ENCODE measurements around the gene FAM72B. TPM values are rescaled to one million over a fixed set of nuclear protein-coding genes. Genes with fewer than 3 reads are reported as not detected.
"Not testable (repeated sequence)": the region's sequence is repeated elsewhere in the genome, so short reads cannot be mapped to it uniquely, and the experiment has no call there.

The FAM72B gene
- total and polyA plus RNA-seq, 10 of the 15 experiments (the other 5 are each of a cell fraction or from before 2014, with no cell fraction given) = 7.3 to 37.8 (median 17.5) TPM

- H4K20me1 ChIP-seq (ENCODE audit: control insufficient read depth, insufficient read depth); H2AFZ ChIP-seq (ENCODE audit: control insufficient read depth, low read depth, low read length); BruUV-seq (replicated peaks); SMC1A ChIA-PET (ENCODE audit: uncharacterized antibody, unreplicated experiment); H3K9me3 ChIP-seq (replicated peaks; ENCODE audit: control insufficient read depth, insufficient read depth, low read length); POLR2A ChIA-PET; H3K4me3 ChIP-seq; H3K4me2 ChIP-seq (ENCODE audit: control insufficient read depth, insufficient read depth); H3K27me3 ChIP-seq (replicated peaks in 1 of 2; ENCODE audit: control insufficient read depth in 2 of 2, insufficient read depth in 2 of 2, low read length in 1 of 2); H3K27ac ChIP-seq (ENCODE audit: control insufficient read depth, insufficient read depth); CTCF ChIA-PET; intact Hi-C loops (cut with micrococcal nuclease; ENCODE audit: unreplicated experiment); DNase-seq (ENCODE audit: low read depth, low spot score); H3K36me3 ChIP-seq (ENCODE audit: control insufficient read depth in 2 of 2, insufficient read depth in 2 of 2, low read length in 1 of 2); in situ Hi-C loops (cut with MboI); H3K9ac ChIP-seq (ENCODE audit: control insufficient read depth, insufficient read depth, low read length); H3K79me2 ChIP-seq (ENCODE audit: control insufficient read depth, insufficient read depth, low read length); H3K4me1 ChIP-seq (ENCODE audit: control insufficient read depth, insufficient read depth, low read length); FAIRE-seq; RAD21 ChIA-PET (ENCODE audit: unreplicated experiment): not testable (repeated sequence)
- peak in 1 of 2 experiments; percentile 56; a peak in 1 of 4 replicates for TF ChIP-seq SRF (IDR thresholded peaks at IDR 0.05; ENCODE audit: low read depth in 2 of 2, low read length in 2 of 2)
- ATAC-seq = peak; percentile 79
- 0% methylated on average over 1 of the region's 4 CpGs for WGBS (ENCODE audit: insufficient coverage, insufficient replicate concordance, low lambda C conversion rate, missing lambda C conversion rate)
Observed at GRCh38 chr1:121232445-121233125, 48.4 kb upstream of the FAM72B start.

GRCh38 chr1:121230636-121231035 is 46.5 kb upstream of the FAM72B start:
- H2AFZ ChIP-seq (ENCODE audit: control insufficient read depth, low read depth, low read length); H3K4me1 ChIP-seq (ENCODE audit: control insufficient read depth, insufficient read depth, low read length); DNase-seq (ENCODE audit: low read depth, low spot score); FAIRE-seq; H3K4me2 ChIP-seq (ENCODE audit: control insufficient read depth, insufficient read depth); H3K27me3 ChIP-seq (replicated peaks in 1 of 2; ENCODE audit: control insufficient read depth in 2 of 2, insufficient read depth in 2 of 2, low read length in 1 of 2); intact Hi-C loops (cut with micrococcal nuclease; ENCODE audit: unreplicated experiment); H3K79me2 ChIP-seq (ENCODE audit: control insufficient read depth, insufficient read depth, low read length); POLR2A ChIA-PET; H3K9ac ChIP-seq (ENCODE audit: control insufficient read depth, insufficient read depth, low read length); H3K27ac ChIP-seq (ENCODE audit: control insufficient read depth, insufficient read depth); H4K20me1 ChIP-seq (ENCODE audit: control insufficient read depth, insufficient read depth); H3K9me3 ChIP-seq (replicated peaks; ENCODE audit: control insufficient read depth, insufficient read depth, low read length); H3K36me3 ChIP-seq (ENCODE audit: control insufficient read depth in 2 of 2, insufficient read depth in 2 of 2, low read length in 1 of 2); in situ Hi-C loops (cut with MboI); ATAC-seq; BruUV-seq (replicated peaks); CTCF ChIA-PET; SMC1A ChIA-PET (ENCODE audit: uncharacterized antibody, unreplicated experiment); RAD21 ChIA-PET (ENCODE audit: unreplicated experiment); H3K4me3 ChIP-seq: not testable (repeated sequence)
- WGBS (ENCODE audit: insufficient coverage, insufficient replicate concordance, low lambda C conversion rate, missing lambda C conversion rate) = 80% methylated on average over 1 of the region's 4 CpGs

- H3K36me3 ChIP-seq (ENCODE audit: control insufficient read depth in 2 of 2, insufficient read depth in 2 of 2, low read length in 1 of 2); intact Hi-C loops (cut with micrococcal nuclease; ENCODE audit: unreplicated experiment); H3K9ac ChIP-seq (ENCODE audit: control insufficient read depth, insufficient read depth, low read length); H3K4me3 ChIP-seq; H3K9me3 ChIP-seq (replicated peaks; ENCODE audit: control insufficient read depth, insufficient read depth, low read length); in situ Hi-C loops (cut with MboI); BruUV-seq (replicated peaks); H3K27me3 ChIP-seq (replicated peaks in 1 of 2; ENCODE audit: control insufficient read depth in 2 of 2, insufficient read depth in 2 of 2, low read length in 1 of 2); CTCF ChIA-PET; H4K20me1 ChIP-seq (ENCODE audit: control insufficient read depth, insufficient read depth); H3K79me2 ChIP-seq (ENCODE audit: control insufficient read depth, insufficient read depth, low read length); H3K4me1 ChIP-seq (ENCODE audit: control insufficient read depth, insufficient read depth, low read length); DNase-seq (ENCODE audit: low read depth, low spot score); ATAC-seq; FAIRE-seq; SMC1A ChIA-PET (ENCODE audit: uncharacterized antibody, unreplicated experiment); H3K4me2 ChIP-seq (ENCODE audit: control insufficient read depth, insufficient read depth); RAD21 ChIA-PET (ENCODE audit: unreplicated experiment); H3K27ac ChIP-seq (ENCODE audit: control insufficient read depth, insufficient read depth); POLR2A ChIA-PET; H2AFZ ChIP-seq (ENCODE audit: control insufficient read depth, low read depth, low read length): not testable (repeated sequence)
- 86% methylated on average over 1 of the region's 9 CpGs for WGBS (ENCODE audit: insufficient coverage, insufficient replicate concordance, low lambda C conversion rate, missing lambda C conversion rate)
Observed at GRCh38 chr1:121227544-121228330, 43.6 kb upstream of the FAM72B start.

- intact Hi-C loops (cut with micrococcal nuclease; ENCODE audit: unreplicated experiment); H2AFZ ChIP-seq (ENCODE audit: control insufficient read depth, low read depth, low read length); DNase-seq (ENCODE audit: low read depth, low spot score); SMC1A ChIA-PET (ENCODE audit: uncharacterized antibody, unreplicated experiment); H3K4me2 ChIP-seq (ENCODE audit: control insufficient read depth, insufficient read depth); H3K4me3 ChIP-seq; H3K9me3 ChIP-seq (replicated peaks; ENCODE audit: control insufficient read depth, insufficient read depth, low read length); H3K79me2 ChIP-seq (ENCODE audit: control insufficient read depth, insufficient read depth, low read length); H4K20me1 ChIP-seq (ENCODE audit: control insufficient read depth, insufficient read depth); H3K36me3 ChIP-seq (ENCODE audit: control insufficient read depth in 2 of 2, insufficient read depth in 2 of 2, low read length in 1 of 2); H3K27me3 ChIP-seq (replicated peaks in 1 of 2; ENCODE audit: control insufficient read depth in 2 of 2, insufficient read depth in 2 of 2, low read length in 1 of 2); CTCF ChIA-PET; FAIRE-seq; in situ Hi-C loops (cut with MboI); BruUV-seq (replicated peaks); H3K27ac ChIP-seq (ENCODE audit: control insufficient read depth, insufficient read depth); RAD21 ChIA-PET (ENCODE audit: unreplicated experiment); ATAC-seq; H3K4me1 ChIP-seq (ENCODE audit: control insufficient read depth, insufficient read depth, low read length); H3K9ac ChIP-seq (ENCODE audit: control insufficient read depth, insufficient read depth, low read length); POLR2A ChIA-PET: not testable (repeated sequence)
- 100% methylated on average over 1 of the region's 2 CpGs for WGBS (ENCODE audit: insufficient coverage, insufficient replicate concordance, low lambda C conversion rate, missing lambda C conversion rate)
Observed at GRCh38 chr1:121226925-121227324, 42.8 kb upstream of the FAM72B start.
